Left ventricle myocardium inferior (tissue), 1 donor: Measurements from ENCODE around the gene CNNM2. TPM values are rescaled to one million over a fixed set of nuclear protein-coding genes. Genes with fewer than 3 reads are reported as not detected.

Experiments
- DNase-seq: peaks from one replicate; pipeline ENCODE4 v3.0.0-alpha.2; 2020
- H3K27ac ChIP-seq: fragments of 200-600 bp; replicated peaks from 2 replicates; pipeline ENCODE4 v1.8.0; 2021
- H3K27me3 ChIP-seq: fragments of 200-600 bp; 2 replicates; pipeline ENCODE4 v1.8.0; 2021; ENCODE audit warnings: low read depth
- H3K36me3 ChIP-seq: fragments of 200-600 bp; 2 replicates; pipeline ENCODE4 v1.8.0; 2021
- H3K4me1 ChIP-seq: fragments of 200-600 bp; 2 replicates; pipeline ENCODE4 v1.8.0; 2021
- H3K4me3 ChIP-seq: fragments of 200-600 bp; 2 replicates; pipeline ENCODE4 v1.8.0; 2021; ENCODE audit warnings: mild to moderate bottlenecking, moderate library complexity
- H3K9me3 ChIP-seq: fragments of 200-600 bp; replicated peaks from 2 replicates; pipeline ENCODE4 v1.8.0; 2021
- CTCF ChIP-seq: fragments of 200-600 bp; IDR thresholded peaks from 2 replicates; pipeline ENCODE4 v1.8.0; 2021; ENCODE audit warnings: antibody characterized with exemption, mild to moderate bottlenecking, borderline replicate concordance
- intact Hi-C: fragments of 100-400 bp; cut with micrococcal nuclease; formaldehyde crosslinking; loops from one replicate; pipeline ENCODE4 v1.11.0; 2022
- total RNA-seq: library from RNA; stranded (reverse); fragmentation: NEBNext Ultra II Directional; extraction: Animal tissue kit (Norgen Biotek cat#: 25700); gene quantifications from one replicate; pipeline ENCODE4 v1.2.1, GENCODE V29; 2021
- donor health status: DM: no; HTN: yes; CAD: no; lungs with severe emphysema.

CNNM2 gene
- total RNA-seq, 1 donor from 2014 or later = 3.3 TPM

GRCh38 chr10:103080891-103081581 is 162.9 kb downstream of the CNNM2 start:
- no peak for DNase-seq
- Histone ChIP-seq H3K4me1 (no peaks in the 10 kb centered on the region), H3K27me3 (no peaks in the 10 kb centered on the region), H3K4me3 (no peak overlapping the region), H3K36me3 (peaks cover 47% of the 10 kb centered on the region), H3K27ac (no peak overlapping the region), H3K9me3 (no peaks in the 10 kb centered on the region)
- TF ChIP-seq CTCF = no peak
- intact Hi-C loops = no loop called here

GRCh38 chr10:103082683-103083082 is 164.6 kb downstream of the CNNM2 start:
- intact Hi-C loops = no loop called here
- Histone ChIP-seq H3K9me3 (no peaks in the 10 kb centered on the region), H3K4me3 (no peak overlapping the region), H3K36me3 (peaks cover 45% of the 10 kb centered on the region), H3K27ac (no peak overlapping the region), H3K4me1 (no peaks in the 10 kb centered on the region), H3K27me3 (no peaks in the 10 kb centered on the region)
- DNase-seq = no peak
- no peak for TF ChIP-seq CTCF

GRCh38 chr10:103083266-103083976 is 165.3 kb downstream of the CNNM2 start:
- DNase-seq = no peak
- Histone ChIP-seq H3K9me3 (no peaks in the 10 kb centered on the region), H3K27me3 (no peaks in the 10 kb centered on the region), H3K36me3 (peaks cover 45% of the 10 kb centered on the region), H3K4me3 (no peak overlapping the region), H3K4me1 (no peaks in the 10 kb centered on the region), H3K27ac (no peak overlapping the region)
- intact Hi-C loops = no loop called here
- TF ChIP-seq CTCF = no peak

- Histone ChIP-seq H3K27ac (no peak overlapping the region), H3K36me3 (peaks cover 49% of the 10 kb centered on the region), H3K27me3 (no peaks in the 10 kb centered on the region), H3K9me3 (no peaks in the 10 kb centered on the region), H3K4me1 (no peaks in the 10 kb centered on the region), H3K4me3 (no peak overlapping the region)
- DNase-seq = no peak
- intact Hi-C loops = no loop called here
- no peak for TF ChIP-seq CTCF
Observed at GRCh38 chr10:103083977-103084320, 165.9 kb downstream of the CNNM2 start.

- Histone ChIP-seq H3K27ac (peak overlapping the region; percentile 6), H3K9me3 (no peaks in the 10 kb centered on the region), H3K4me1 (no peaks in the 10 kb centered on the region), H3K4me3 (no peak overlapping the region), H3K27me3 (no peaks in the 10 kb centered on the region), H3K36me3 (peaks cover 72% of the 10 kb centered on the region)
- DNase-seq = no peak
- no peak for TF ChIP-seq CTCF
- intact Hi-C loops = no loop called here
Observed at GRCh38 chr10:103086261-103086660, 168.2 kb downstream of the CNNM2 start.
